SK-N-MC (cell line): ENCODE measurements around the gene OR10C1.

Source experiments
- EZH2 ChIP-seq: fragments of 200-600 bp; sonication (generic); IDR thresholded peaks from one replicate; pipeline ENCODE4 v1.6.1; 2017; ENCODE audit warnings: antibody characterized with exemption
- POLR2AphosphoS5 ChIP-seq: IDR thresholded peaks from 2 replicates; pipeline ENCODE4 v1.6.1; 2012; ENCODE audit warnings: mild to moderate bottlenecking, low read depth, low read length, borderline replicate concordance

GRCh38 chr6:29483186-29483585, 44.1 kb downstream of the OR10C1 start:
- no peak for TF ChIP-seq POLR2AphosphoS5
- no peak for TF ChIP-seq EZH2
